Natural killer cell treated with Interleukin-12 subunit alpha and Interleukin-12 subunit beta and Interleukin-15 and Interleukin-18, amount 100 ng/mL, for 72 hours (primary cell): ENCODE measurements around the gene SH3RF1. TPM values are rescaled to one million over a fixed set of nuclear protein-coding genes. Genes with fewer than 3 reads are reported as not detected.

Experiments
- ATAC-seq, 2 donors: fragments of 150-1000 bp; cut with Tn5 transposase in 1 of 2; sonication (Bioruptor Pico), chemical (Tn5 transposase) in 1 of 2; 2 replicates each; pipeline ENCODE4 v1.10.0; 2021
- DNase-seq: peaks from one replicate; pipeline ENCODE4 v3.0.0; 2022; ENCODE audit warnings: low spot score
- H3K27ac Mint-ChIP-seq, 2 donors: 1 replicate in 1 of 2; 2 replicates in 1 of 2; pipeline ENCODE4 v1.8.0; 2022; ENCODE audit warnings: mixed read lengths in 2 of 2, mild to moderate bottlenecking in 1 of 2, moderate library complexity in 1 of 2
- H3K27me3 Mint-ChIP-seq, 2 donors: 1 replicate in 1 of 2; 2 replicates in 1 of 2; pipeline ENCODE4 v1.8.0; 2022; ENCODE audit warnings: mixed read lengths in 2 of 2
- H3K36me3 Mint-ChIP-seq: one replicate; pipeline ENCODE4 v1.8.0; 2022; ENCODE audit warnings: mixed read lengths
- H3K4me1 Mint-ChIP-seq, 2 donors: 1 replicate in 1 of 2; 2 replicates in 1 of 2; pipeline ENCODE4 v1.8.0; 2022; ENCODE audit warnings: low read depth in 2 of 2, mixed read lengths in 2 of 2, mild to moderate bottlenecking in 1 of 2
- H3K4me3 Mint-ChIP-seq: one replicate; pipeline ENCODE4 v1.8.0; 2022; ENCODE audit warnings: mixed read lengths
- H3K9me3 Mint-ChIP-seq: 2 replicates; pipeline ENCODE4 v1.8.0; 2022; ENCODE audit warnings: mixed read lengths
- total RNA-seq, 2 donors: library from RNA; stranded (reverse); gene quantifications; one replicate each; pipeline ENCODE4 v1.2.3, GENCODE V29; 2022

Gene SH3RF1
- total RNA-seq, 2 donors from 2014 or later = 0.64 to 1.3 TPM

- Mint-ChIP-seq H3K9me3 (no peaks in the 10 kb centered on the region), H3K4me1 (no peaks in the 10 kb centered on the region), H3K27ac (no peak overlapping the region), H3K36me3 (no peaks in the 10 kb centered on the region), H3K27me3 (peaks cover 6 to 7% of the 10 kb centered on the region in 2 donors), H3K4me3 (no peak overlapping the region)
- ATAC-seq (no peak), DNase-seq (no peak)
Observed at GRCh38 chr4:169238445-169238844, 32.3 kb downstream of the SH3RF1 start.

GRCh38 chr4:169236873-169237626, 33.7 kb downstream of the SH3RF1 start:
- ATAC-seq (no peak), DNase-seq (no peak)
- Mint-ChIP-seq H3K9me3 (no peaks in the 10 kb centered on the region), H3K27ac (no peak overlapping the region), H3K4me1 (no peaks in the 10 kb centered on the region), H3K27me3 (peaks cover 6 to 7% of the 10 kb centered on the region in 2 donors), H3K4me3 (no peak overlapping the region), H3K36me3 (no peaks in the 10 kb centered on the region)

- Mint-ChIP-seq H3K36me3 (no peaks in the 10 kb centered on the region), H3K4me1 (no peaks in the 10 kb centered on the region), H3K27ac (no peak overlapping the region), H3K4me3 (no peak overlapping the region), H3K9me3 (no peaks in the 10 kb centered on the region), H3K27me3 (peaks cover 6 to 7% of the 10 kb centered on the region in 2 donors)
- ATAC-seq (no peak), DNase-seq (no peak)
Observed at GRCh38 chr4:169236078-169236477, 34.7 kb downstream of the SH3RF1 start.

GRCh38 chr4:169234137-169234855, 36.5 kb downstream of the SH3RF1 start:
- Mint-ChIP-seq H3K27ac (no peak overlapping the region), H3K27me3 (peaks cover 6 to 7% of the 10 kb centered on the region in 2 donors), H3K4me1 (no peaks in the 10 kb centered on the region), H3K4me3 (no peak overlapping the region), H3K9me3 (no peaks in the 10 kb centered on the region), H3K36me3 (no peaks in the 10 kb centered on the region)
- DNase-seq = no peak
- ATAC-seq = no peak

GRCh38 chr4:169233691-169234090, 37.1 kb downstream of the SH3RF1 start:
- no peaks in the 10 kb centered on the region for H3K36me3 Mint-ChIP-seq
- no peak for DNase-seq
- no peak overlapping the region for H3K4me3 Mint-ChIP-seq
- H3K4me1 Mint-ChIP-seq = no peaks in the 10 kb centered on the region
- no peaks in the 10 kb centered on the region for H3K9me3 Mint-ChIP-seq
- H3K27ac Mint-ChIP-seq = no peak overlapping the region
- ATAC-seq = no peak
- H3K27me3 Mint-ChIP-seq = peaks cover 6 to 7% of the 10 kb centered on the region in 2 donors

- Mint-ChIP-seq H3K36me3 (no peaks in the 10 kb centered on the region), H3K27ac (no peak overlapping the region), H3K4me1 (no peaks in the 10 kb centered on the region), H3K4me3 (no peak overlapping the region), H3K9me3 (no peaks in the 10 kb centered on the region), H3K27me3 (peaks cover 2 to 4% of the 10 kb centered on the region in 2 donors)
- DNase-seq (no peak), ATAC-seq (no peak)
Observed at GRCh38 chr4:169231647-169232262, 39.0 kb downstream of the SH3RF1 start.

DNA sequence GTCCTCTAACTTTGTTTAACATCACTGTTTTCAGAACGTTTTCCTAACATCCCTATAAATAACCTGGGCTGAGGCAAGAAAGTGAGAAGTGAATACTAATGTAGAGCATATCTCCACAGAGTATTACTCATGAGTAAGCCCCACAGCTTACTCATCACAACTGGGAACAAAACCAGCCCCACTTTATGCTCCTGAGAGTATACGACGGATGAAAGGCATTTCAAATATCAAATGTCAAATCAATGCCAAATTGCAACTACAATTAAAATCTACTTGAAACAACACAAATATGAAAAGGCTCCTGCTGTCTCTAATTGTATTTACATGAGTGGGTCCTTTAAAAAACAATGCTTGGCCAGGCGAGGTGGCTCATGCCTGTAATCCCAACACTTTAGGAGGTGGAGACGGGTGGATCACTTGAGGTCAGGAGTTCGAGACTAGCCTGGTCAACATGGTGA, 41.2 kb downstream of the SH3RF1 start:
- Mint-ChIP-seq H3K27ac (no peak overlapping the region), H3K27me3 (peaks cover 0 to 2% of the 10 kb centered on the region in 2 donors), H3K9me3 (no peaks in the 10 kb centered on the region), H3K4me1 (no peaks in the 10 kb centered on the region), H3K36me3 (no peaks in the 10 kb centered on the region), H3K4me3 (no peak overlapping the region)
- no peak for DNase-seq
- ATAC-seq = no peak

- Mint-ChIP-seq H3K27ac (no peak overlapping the region), H3K4me1 (no peaks in the 10 kb centered on the region), H3K4me3 (no peak overlapping the region), H3K36me3 (no peaks in the 10 kb centered on the region), H3K9me3 (no peaks in the 10 kb centered on the region), H3K27me3 (no peaks in the 10 kb centered on the region)
- DNase-seq (no peak), ATAC-seq (no peak)
Observed at GRCh38 chr4:169228076-169228475, 42.7 kb downstream of the SH3RF1 start.

DNA sequence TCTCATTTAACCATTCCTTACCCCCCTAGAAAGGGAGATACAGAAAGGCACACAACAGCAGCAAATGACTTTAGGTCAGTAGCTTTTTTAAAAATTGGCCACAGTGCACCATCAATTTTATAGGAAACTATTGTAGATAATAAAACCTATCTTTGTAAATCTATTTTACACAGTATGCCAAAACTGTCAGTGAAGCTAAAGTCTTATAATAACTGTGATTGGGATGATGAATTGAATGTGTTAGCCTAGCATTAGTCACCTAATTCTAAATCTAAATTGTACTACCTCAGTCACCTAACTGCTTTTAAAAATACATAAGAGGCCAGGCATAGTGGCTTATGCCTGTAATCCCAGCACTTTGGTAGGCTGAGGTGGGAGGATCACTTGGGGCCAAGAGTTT, 44.2 kb downstream of the SH3RF1 start:
- no peak for ATAC-seq
- no peaks in the 10 kb centered on the region for H3K27me3 Mint-ChIP-seq
- H3K4me1 Mint-ChIP-seq = no peaks in the 10 kb centered on the region
- no peak overlapping the region for H3K4me3 Mint-ChIP-seq
- H3K9me3 Mint-ChIP-seq = no peaks in the 10 kb centered on the region
- no peaks in the 10 kb centered on the region for H3K36me3 Mint-ChIP-seq
- no peak overlapping the region for H3K27ac Mint-ChIP-seq
- no peak for DNase-seq

GRCh38 chr4:169225812-169226211, 44.9 kb downstream of the SH3RF1 start:
- no peaks in the 10 kb centered on the region for H3K4me1 Mint-ChIP-seq
- DNase-seq (no peak), ATAC-seq (no peak)
- H3K36me3 Mint-ChIP-seq = no peaks in the 10 kb centered on the region
- H3K27me3 Mint-ChIP-seq = no peaks in the 10 kb centered on the region
- H3K27ac Mint-ChIP-seq = no peak overlapping the region
- H3K9me3 Mint-ChIP-seq = no peaks in the 10 kb centered on the region
- no peak overlapping the region for H3K4me3 Mint-ChIP-seq

GRCh38 chr4:169225058-169225751, 45.6 kb downstream of the SH3RF1 start:
- no peaks in the 10 kb centered on the region for H3K4me1 Mint-ChIP-seq
- ATAC-seq (no peak), DNase-seq (no peak)
- no peak overlapping the region for H3K4me3 Mint-ChIP-seq
- no peaks in the 10 kb centered on the region for H3K36me3 Mint-ChIP-seq
- no peaks in the 10 kb centered on the region for H3K27me3 Mint-ChIP-seq
- H3K9me3 Mint-ChIP-seq = no peaks in the 10 kb centered on the region
- no peak overlapping the region for H3K27ac Mint-ChIP-seq

GRCh38 chr4:169222761-169223160, 48.0 kb downstream of the SH3RF1 start:
- no peak for DNase-seq
- H3K4me3 Mint-ChIP-seq = no peak overlapping the region
- H3K36me3 Mint-ChIP-seq = no peaks in the 10 kb centered on the region
- H3K9me3 Mint-ChIP-seq = no peaks in the 10 kb centered on the region
- H3K4me1 Mint-ChIP-seq = no peaks in the 10 kb centered on the region
- no peak for ATAC-seq
- H3K27ac Mint-ChIP-seq = no peak overlapping the region
- no peaks in the 10 kb centered on the region for H3K27me3 Mint-ChIP-seq

DNA sequence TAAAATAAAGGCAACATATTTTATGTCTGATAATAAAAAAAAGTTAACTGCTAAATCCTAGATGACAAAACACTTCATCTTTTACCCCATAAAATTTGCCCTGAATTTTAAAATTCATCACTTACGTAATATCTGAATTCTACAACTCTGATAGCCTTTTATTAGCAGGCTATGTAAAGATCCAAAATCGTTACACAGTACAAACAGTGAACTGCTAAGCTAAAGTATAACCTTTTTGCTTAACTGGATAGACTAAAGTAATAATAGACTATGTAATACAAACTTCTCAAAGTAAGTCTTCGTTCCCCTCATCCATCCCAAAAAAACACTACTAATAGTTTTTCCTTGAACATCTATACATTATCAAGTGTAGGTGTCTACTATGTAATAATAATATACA, 49.1 kb downstream of the SH3RF1 start:
- H3K4me3 Mint-ChIP-seq = no peak overlapping the region
- H3K36me3 Mint-ChIP-seq = no peaks in the 10 kb centered on the region
- ATAC-seq (no peak), DNase-seq (no peak)
- no peaks in the 10 kb centered on the region for H3K27me3 Mint-ChIP-seq
- no peaks in the 10 kb centered on the region for H3K9me3 Mint-ChIP-seq
- H3K4me1 Mint-ChIP-seq = no peaks in the 10 kb centered on the region
- no peak overlapping the region for H3K27ac Mint-ChIP-seq
